Adrenal gland (tissue), 5 donors: ENCODE results near the gene HOXC6.

Source experiments
- CTCF ChIP-seq, 6 experiments: fragments of 450-650 bp in 4 of 6; fragments of 200-600 bp in 2 of 6; sonication (generic) in 1 of 6; IDR thresholded peaks; 1 replicate in 5 of 6; 2 replicates in 1 of 6; pipeline versions ENCODE4 v1.5.1 to v1.8.0; 2016 to 2021; ENCODE audit warnings: antibody characterized with exemption in 6 of 6, mild to moderate bottlenecking in 2 of 6, moderate library complexity in 1 of 6
- POLR2A ChIP-seq, 2 donors: fragments of 450-650 bp; IDR thresholded peaks; one replicate each; pipeline ENCODE4 v1.6.1; 2017; ENCODE audit warnings: antibody characterized with exemption in 2 of 2, mild to moderate bottlenecking in 2 of 2, moderate library complexity in 1 of 2
- donor health status: DM: no; HTN: no; CAD: no.

- no peak for TF ChIP-seq CTCF (IDR thresholded peaks at IDR 0.05)
- TF ChIP-seq POLR2A (IDR thresholded peaks at IDR 0.05) = no peak
Observed at GRCh38 chr12:54002915-54003389, 25.3 kb upstream of the HOXC6 start.
